Loucy (cell line): ENCODE results near the gene MYO10.

Experiments used
- CTCF ChIP-seq: fragments of 200-600 bp; sonication (generic); conservative IDR thresholded peaks from 2 replicates; pipeline ENCODE4 v1.5.1; 2014; ENCODE audit warnings: mild to moderate bottlenecking, antibody characterized with exemption, low read length
- EZH2phosphoT487 ChIP-seq: fragments of 200-600 bp; IDR thresholded peaks from 2 replicates; pipeline ENCODE4 v1.6.1; 2018; ENCODE audit warnings: antibody characterized with exemption, mild to moderate bottlenecking, moderate library complexity, borderline replicate concordance

GRCh38 chr5:16754086-16754485 is 182.0 kb downstream of the MYO10 start:
- TF ChIP-seq CTCF = no peak
- TF ChIP-seq EZH2phosphoT487 = no peak
